Measurements from ENCODE around the gene NPHP4. TPM values are rescaled to one million over a fixed set of nuclear protein-coding genes. Genes with fewer than 3 reads are reported as not detected.

The NPHP4 gene
- total RNA-seq, 6 experiments from 2014 or later: 5.0 to 6.8 (median 6.0) TPM

DNA sequence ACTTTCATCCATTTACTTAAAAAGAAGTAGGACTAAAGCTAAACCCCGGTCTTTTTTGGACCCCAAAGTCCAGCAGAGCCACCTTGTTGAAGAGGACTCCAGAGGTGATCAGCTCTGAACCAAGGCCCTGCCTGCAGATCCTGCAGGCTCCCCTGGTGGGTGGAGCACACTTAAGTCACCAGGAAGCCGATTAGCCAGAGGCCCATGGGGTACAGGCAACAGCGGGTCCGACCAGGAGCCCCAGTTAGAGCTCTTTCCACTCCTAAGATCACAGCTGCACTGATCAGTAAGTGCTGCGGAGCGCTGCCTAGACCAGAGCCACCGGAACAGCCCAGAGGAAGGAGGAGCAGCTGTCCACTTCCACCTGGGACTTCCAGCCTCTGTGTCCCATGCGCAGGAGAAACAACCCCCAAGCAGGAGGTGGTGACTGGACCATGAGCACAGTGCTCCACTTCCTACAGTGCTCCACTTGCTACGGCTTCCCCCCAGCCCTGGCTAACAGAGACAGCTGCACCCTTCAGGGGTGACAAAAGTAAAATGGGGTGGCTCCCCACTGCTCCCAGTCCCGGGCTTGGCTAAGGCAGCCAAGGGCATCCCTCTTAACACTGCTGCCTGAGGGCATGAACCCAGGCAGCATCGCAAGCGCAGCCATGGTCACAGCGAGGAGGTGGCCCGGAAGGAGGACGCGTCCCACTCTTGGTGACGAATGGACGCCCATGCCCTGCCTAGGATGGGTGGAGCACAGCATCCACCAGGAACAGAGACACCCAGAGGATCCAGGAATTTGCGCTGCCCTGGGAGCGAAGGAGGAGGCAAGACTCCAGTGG, 58.0 kb downstream of the NPHP4 start:
- TF ChIP-seq, protein P1, sequence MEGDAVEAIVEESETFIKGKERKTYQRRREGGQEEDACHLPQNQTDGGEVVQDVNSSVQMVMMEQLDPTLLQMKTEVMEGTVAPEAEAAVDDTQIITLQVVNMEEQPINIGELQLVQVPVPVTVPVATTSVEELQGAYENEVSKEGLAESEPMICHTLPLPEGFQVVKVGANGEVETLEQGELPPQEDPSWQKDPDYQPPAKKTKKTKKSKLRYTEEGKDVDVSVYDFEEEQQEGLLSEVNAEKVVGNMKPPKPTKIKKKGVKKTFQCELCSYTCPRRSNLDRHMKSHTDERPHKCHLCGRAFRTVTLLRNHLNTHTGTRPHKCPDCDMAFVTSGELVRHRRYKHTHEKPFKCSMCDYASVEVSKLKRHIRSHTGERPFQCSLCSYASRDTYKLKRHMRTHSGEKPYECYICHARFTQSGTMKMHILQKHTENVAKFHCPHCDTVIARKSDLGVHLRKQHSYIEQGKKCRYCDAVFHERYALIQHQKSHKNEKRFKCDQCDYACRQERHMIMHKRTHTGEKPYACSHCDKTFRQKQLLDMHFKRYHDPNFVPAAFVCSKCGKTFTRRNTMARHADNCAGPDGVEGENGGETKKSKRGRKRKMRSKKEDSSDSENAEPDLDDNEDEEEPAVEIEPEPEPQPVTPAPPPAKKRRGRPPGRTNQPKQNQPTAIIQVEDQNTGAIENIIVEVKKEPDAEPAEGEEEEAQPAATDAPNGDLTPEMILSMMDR (IDR thresholded peaks at IDR 0.05): no peak
- H3K27me3 Mint-ChIP-seq (ENCODE audit: insufficient read depth): peaks cover 2% of the 10 kb centered on the region
- DNase-seq: no peak
- H3K36me3 Mint-ChIP-seq (ENCODE audit: low read depth): peaks cover 11% of the 10 kb centered on the region; the same call in 1 of the 2 replicates
- H3K9me3 Mint-ChIP-seq: no peaks in the 10 kb centered on the region
- no peak overlapping the region for H3K4me3 Mint-ChIP-seq
- no peak overlapping the region for H3K27ac Mint-ChIP-seq
- H3K4me1 Mint-ChIP-seq (ENCODE audit: low read depth): peaks cover 17% of the 10 kb centered on the region

- Mint-ChIP-seq H3K27ac (no peak overlapping the region), H3K4me1 (ENCODE audit: low read depth) (peaks cover 14% of the 10 kb centered on the region), H3K27me3 (ENCODE audit: insufficient read depth) (peaks cover 2% of the 10 kb centered on the region), H3K4me3 (no peak overlapping the region), H3K36me3 (ENCODE audit: low read depth) (peaks cover 11% of the 10 kb centered on the region; the same call in 1 of the 2 replicates), H3K9me3 (no peaks in the 10 kb centered on the region)
- no peak for DNase-seq
- TF ChIP-seq, protein P1 (IDR thresholded peaks at IDR 0.05): no peak
Measured at GRCh38 chr1:5933676-5934057, 58.6 kb downstream of the NPHP4 start.

DNA sequence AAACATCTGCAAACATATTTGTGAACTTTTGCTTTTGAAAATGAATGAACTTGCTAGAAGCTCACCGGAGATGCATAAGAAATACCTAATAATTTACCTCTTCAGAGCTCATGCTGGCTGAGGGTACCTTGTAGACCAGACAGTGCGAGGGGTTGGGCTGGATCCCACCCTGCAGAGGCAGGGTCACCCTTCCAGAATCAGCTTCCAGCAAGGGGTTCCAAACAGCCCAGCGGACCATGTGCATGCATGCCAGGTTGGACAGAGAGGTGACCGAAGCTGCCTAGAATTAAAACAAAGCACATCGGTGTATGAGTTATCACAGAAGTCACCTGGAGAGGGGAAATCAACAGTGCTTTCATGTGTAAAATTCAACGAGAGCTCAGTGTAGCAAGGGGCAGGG, 59.2 kb downstream of the NPHP4 start:
- H3K27ac Mint-ChIP-seq: no peak overlapping the region
- TF ChIP-seq, protein P1 (IDR thresholded peaks at IDR 0.05): no peak
- no peaks in the 10 kb centered on the region for H3K9me3 Mint-ChIP-seq
- no peak overlapping the region for H3K4me3 Mint-ChIP-seq
- H3K36me3 Mint-ChIP-seq (ENCODE audit: low read depth): peaks cover 11% of the 10 kb centered on the region; the same call in 1 of the 2 replicates
- DNase-seq: no peak
- H3K4me1 Mint-ChIP-seq (ENCODE audit: low read depth): peaks cover 7% of the 10 kb centered on the region
- peaks cover 3% of the 10 kb centered on the region for H3K27me3 Mint-ChIP-seq (ENCODE audit: insufficient read depth)

- TF ChIP-seq, protein P1 (IDR thresholded peaks at IDR 0.05): no peak
- 0 out of 2 replicates have a peak, but pooled peaks cover 1% of the 10 kb centered on the region for H3K27me3 Mint-ChIP-seq (ENCODE audit: insufficient read depth)
- no peak overlapping the region for H3K27ac Mint-ChIP-seq
- H3K9me3 Mint-ChIP-seq: no peaks in the 10 kb centered on the region
- no peak overlapping the region for H3K4me3 Mint-ChIP-seq
- DNase-seq: no peak
- H3K36me3 Mint-ChIP-seq (ENCODE audit: low read depth): peaks cover 11% of the 10 kb centered on the region
- no peaks in the 10 kb centered on the region for H3K4me1 Mint-ChIP-seq (ENCODE audit: low read depth)
Measured at GRCh38 chr1:5928714-5929400, 63.4 kb downstream of the NPHP4 start.

- Mint-ChIP-seq H3K27ac (no peak overlapping the region), H3K36me3 (ENCODE audit: low read depth) (peaks cover 8% of the 10 kb centered on the region), H3K9me3 (no peaks in the 10 kb centered on the region), H3K4me1 (ENCODE audit: low read depth) (no peaks in the 10 kb centered on the region), H3K27me3 (ENCODE audit: insufficient read depth) (0 out of 2 replicates have a peak, but pooled peaks cover 1% of the 10 kb centered on the region), H3K4me3 (no peak overlapping the region)
- no peak for DNase-seq
- TF ChIP-seq, protein P1 (IDR thresholded peaks at IDR 0.05): no peak
Measured at GRCh38 chr1:5927506-5928370, 64.5 kb downstream of the NPHP4 start.
